RPMI7951 (cell line): ENCODE results near the gene ENDOV. TPM values are rescaled to one million over a fixed set of nuclear protein-coding genes. Genes with fewer than 3 reads are reported as not detected.
A peak's percentile ranks its signal among the peaks of the same experiment; 100 is the strongest.

Experiments
- DNase-seq: peaks from one replicate; pipeline ENCODE4 v3.0.0-alpha.2; 2012; ENCODE audit warnings: low read depth
- total RNA-seq: library from RNA; depleted of rRNA; stranded (reverse); fragments of >200 nt; shearing (Covaris generic); gene quantifications from 2 replicates; pipeline ENCODE4 v1.2.3, GENCODE V29; 2014; rRNA removed

Gene ENDOV
- 7.0 and 10.5 TPM in 2 replicates for total RNA-seq

GRCh38 chr17:80414803-80415625 is at the start of gene ENDOV:
ENDOV (plus strand) TSS chr17:80415167; CDS start chr17:80415195, 28 bp downstream.
- DNase-seq, result peak; percentile 89

- no peak for DNase-seq
Measured at GRCh38 chr17:80365983-80366382, 49.0 kb upstream of the ENDOV start.

GRCh38 chr17:80367503-80367902 is 47.5 kb upstream of the ENDOV start:
- DNase-seq, result no peak

GRCh38 chr17:80371196-80371595 is 43.8 kb upstream of the ENDOV start:
- no peak for DNase-seq

GRCh38 chr17:80372456-80372855 is 42.5 kb upstream of the ENDOV start:
- no peak for DNase-seq

- DNase-seq, result no peak
Measured at GRCh38 chr17:80372922-80373570, 41.9 kb upstream of the ENDOV start.

GRCh38 chr17:80374039-80374731 is 40.8 kb upstream of the ENDOV start:
- DNase-seq, result no peak

GRCh38 chr17:80374732-80375585 is 40.0 kb upstream of the ENDOV start:
- DNase-seq, result no peak

- no peak for DNase-seq
Measured at GRCh38 chr17:80376531-80376930, 38.4 kb upstream of the ENDOV start.

- DNase-seq, result no peak
Measured at GRCh38 chr17:80377798-80378197, 37.2 kb upstream of the ENDOV start.

- no peak for DNase-seq
Measured at GRCh38 chr17:80379348-80379747, 35.6 kb upstream of the ENDOV start.

GRCh38 chr17:80380068-80380467 is 34.9 kb upstream of the ENDOV start:
- no peak for DNase-seq

- DNase-seq, result no peak
Measured at GRCh38 chr17:80380555-80381002, 34.4 kb upstream of the ENDOV start.

GRCh38 chr17:80381416-80381923 is 33.5 kb upstream of the ENDOV start:
- no peak for DNase-seq

- DNase-seq, result no peak
Measured at GRCh38 chr17:80382446-80382845, 32.5 kb upstream of the ENDOV start.

GRCh38 chr17:80382956-80383355 is 32.0 kb upstream of the ENDOV start:
- no peak for DNase-seq

- no peak for DNase-seq
Measured at GRCh38 chr17:80384078-80384960, 30.6 kb upstream of the ENDOV start.

GRCh38 chr17:80385046-80385445 is 29.9 kb upstream of the ENDOV start:
- no peak for DNase-seq

GRCh38 chr17:80386341-80386740 is 28.6 kb upstream of the ENDOV start:
- DNase-seq, result no peak

- no peak for DNase-seq
Measured at GRCh38 chr17:80387071-80387470, 27.9 kb upstream of the ENDOV start.
